ENCODE measurements around the gene TPCN2. TPM values are rescaled to one million over a fixed set of nuclear protein-coding genes. Genes with fewer than 3 reads are reported as not detected.

The TPCN2 gene
- total and polyA plus RNA-seq, 12 donors, result 3.4 to 19.2 (median 7.8) TPM

- no peak overlapping the region for H3K27ac ChIP-seq
Measured at GRCh38 chr11:69034123-69034867, 14.4 kb upstream of the TPCN2 start.

GRCh38 chr11:69035150-69035945, 13.4 kb upstream of the TPCN2 start:
- WGBS, 2 donors, result 69 to 74% methylated on average over 21 of the region's 21 CpGs
- no peak for TF ChIP-seq CTCF (IDR thresholded peaks at IDR 0.05)
- intact Hi-C loops (cut with DNase I), result no loop called here
- no peak overlapping the region for H3K4me3 ChIP-seq
- ATAC-seq (peak; percentile 24 to 71 (median 50)), DNase-seq (peak in 1 of 2 donors; percentile 56)
- peaks cover 0 to 11% (median 0%) of the 10 kb centered on the region in 7 donors for H3K27me3 ChIP-seq
- peaks cover 0 to 8% (median 0%) of the 10 kb centered on the region in 9 donors for H3K4me1 ChIP-seq
- H3K36me3 ChIP-seq, result no peaks in the 10 kb centered on the region
- peak overlapping the region in 4 of 10 donors; percentile 35 to 60 (median 40) for H3K27ac ChIP-seq
- no peaks in the 10 kb centered on the region for H3K9me3 ChIP-seq

More at GRCh38 chr11:69034123-69034867, 14.4 kb upstream of the TPCN2 start:
- peaks cover 0 to 11% (median 0%) of the 10 kb centered on the region in 7 donors for H3K27me3 ChIP-seq
- no peaks in the 10 kb centered on the region for H3K36me3 ChIP-seq
- no peak for TF ChIP-seq CTCF (IDR thresholded peaks at IDR 0.05)
- H3K9me3 ChIP-seq, result no peaks in the 10 kb centered on the region
- H3K4me3 ChIP-seq, result no peak overlapping the region
- ATAC-seq, result no peak
- 83 to 89% methylated on average over 22 of the region's 22 CpGs for WGBS, 2 donors
- intact Hi-C loops (cut with DNase I), result no loop called here
- peaks cover 0 to 10% (median 0%) of the 10 kb centered on the region in 9 donors for H3K4me1 ChIP-seq
- no peak for DNase-seq

- ATAC-seq, result peak in 5 of 8 donors; percentile 29 to 57 (median 50)
- intact Hi-C loops (cut with DNase I), result no loop called here
- peak overlapping the region in 2 of 10 donors; percentile 35 to 60 for H3K27ac ChIP-seq
- H3K4me3 ChIP-seq, result no peak overlapping the region
- no peak for TF ChIP-seq CTCF (IDR thresholded peaks at IDR 0.05)
- no peaks in the 10 kb centered on the region for H3K9me3 ChIP-seq
- H3K36me3 ChIP-seq, result no peaks in the 10 kb centered on the region
- peaks cover 0 to 11% (median 0%) of the 10 kb centered on the region in 7 donors for H3K27me3 ChIP-seq
- DNase-seq, result peak in 1 of 2 donors; percentile 60
- WGBS, 2 donors, result 59 to 66% methylated on average over 11 of the region's 11 CpGs
- peaks cover 0 to 14% (median 0%) of the 10 kb centered on the region in 9 donors for H3K4me1 ChIP-seq
Measured at GRCh38 chr11:69035946-69036340, 12.8 kb upstream of the TPCN2 start.

GRCh38 chr11:69037074-69037473, 11.7 kb upstream of the TPCN2 start:
- Histone ChIP-seq H3K27me3 (peaks cover 0 to 11% (median 0%) of the 10 kb centered on the region in 7 donors), H3K9me3 (no peaks in the 10 kb centered on the region), H3K36me3 (no peaks in the 10 kb centered on the region), H3K4me3 (no peak overlapping the region), H3K27ac (no peak overlapping the region), H3K4me1 (peaks cover 0 to 21% (median 5%) of the 10 kb centered on the region in 9 donors)
- intact Hi-C loops (cut with DNase I), result no loop called here
- no peak for ATAC-seq
- TF ChIP-seq CTCF (IDR thresholded peaks at IDR 0.05), result no peak
- no peak for DNase-seq
- WGBS, 2 donors, result 91 to 94% methylated on average over 18 of the region's 18 CpGs

Measured in heart right ventricle (tissue), 16 donors.